ENCODE data around the gene GABRB3.

Gene GABRB3

DNA sequence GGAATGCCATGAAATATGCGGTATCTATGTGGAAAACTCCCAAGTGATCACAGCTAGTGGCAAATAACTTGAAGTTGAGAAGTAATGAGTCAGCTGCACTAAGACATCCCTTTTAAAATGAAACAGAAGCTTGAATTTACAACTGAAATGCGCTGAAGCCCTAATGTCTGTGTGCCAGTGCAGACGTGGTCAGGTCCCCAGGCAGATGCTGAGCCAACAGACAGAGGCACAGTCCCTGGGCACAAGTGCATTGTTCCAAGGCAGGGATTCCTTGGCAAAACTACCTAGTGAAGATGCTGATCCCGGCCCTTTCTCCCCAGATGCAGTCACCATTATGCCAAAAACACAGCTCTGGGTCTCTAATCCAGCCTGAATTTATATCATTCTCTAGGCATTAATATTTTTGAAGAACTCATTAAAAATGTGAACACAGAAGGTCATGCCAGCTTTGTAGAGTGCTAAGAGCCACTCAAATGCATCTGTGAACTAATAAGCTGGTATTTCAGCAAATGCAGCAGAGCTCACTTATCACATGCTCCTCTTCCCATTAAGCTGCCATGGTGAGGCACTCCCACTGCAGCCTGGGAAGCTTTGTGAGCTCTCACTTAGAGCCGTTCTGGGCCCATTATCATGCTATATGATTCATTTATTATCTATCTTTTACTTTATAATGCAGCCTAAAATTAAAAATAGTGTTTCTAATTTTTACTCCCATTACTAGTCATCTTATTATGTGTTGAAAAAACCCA is 200.1 kb downstream of the GABRB3 start:
- TF ChIP-seq TCF4 (CRISPR knock-in tag; IDR thresholded peaks at IDR 0.05; ENCODE audit: borderline replicate concordance) (no peak), ZNF565 (CRISPR knock-in tag; conservative IDR thresholded peaks at IDR 0.05; ENCODE audit: low read depth) (no peak), ZNF8 (CRISPR knock-in tag; IDR thresholded peaks at IDR 0.05) (no peak), GLIS3 (CRISPR knock-in tag; IDR thresholded peaks at IDR 0.05) (no peak), ZFP3 (CRISPR knock-in tag; IDR thresholded peaks at IDR 0.05) (no peak), ZC3H10 (CRISPR knock-in tag; IDR thresholded peaks at IDR 0.05) (no peak)
- TF ChIP-seq, protein P1, sequence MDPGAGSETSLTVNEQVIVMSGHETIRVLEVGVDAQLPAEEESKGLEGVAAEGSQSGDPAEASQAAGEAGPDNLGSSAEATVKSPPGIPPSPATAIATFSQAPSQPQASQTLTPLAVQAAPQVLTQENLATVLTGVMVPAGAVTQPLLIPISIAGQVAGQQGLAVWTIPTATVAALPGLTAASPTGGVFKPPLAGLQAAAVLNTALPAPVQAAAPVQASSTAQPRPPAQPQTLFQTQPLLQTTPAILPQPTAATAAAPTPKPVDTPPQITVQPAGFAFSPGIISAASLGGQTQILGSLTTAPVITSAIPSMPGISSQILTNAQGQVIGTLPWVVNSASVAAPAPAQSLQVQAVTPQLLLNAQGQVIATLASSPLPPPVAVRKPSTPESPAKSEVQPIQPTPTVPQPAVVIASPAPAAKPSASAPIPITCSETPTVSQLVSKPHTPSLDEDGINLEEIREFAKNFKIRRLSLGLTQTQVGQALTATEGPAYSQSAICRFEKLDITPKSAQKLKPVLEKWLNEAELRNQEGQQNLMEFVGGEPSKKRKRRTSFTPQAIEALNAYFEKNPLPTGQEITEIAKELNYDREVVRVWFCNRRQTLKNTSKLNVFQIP (CRISPR knock-in tag; IDR thresholded peaks at IDR 0.05; ENCODE audit: borderline replicate concordance, low read depth): no peak
- TF ChIP-seq, protein P2, sequence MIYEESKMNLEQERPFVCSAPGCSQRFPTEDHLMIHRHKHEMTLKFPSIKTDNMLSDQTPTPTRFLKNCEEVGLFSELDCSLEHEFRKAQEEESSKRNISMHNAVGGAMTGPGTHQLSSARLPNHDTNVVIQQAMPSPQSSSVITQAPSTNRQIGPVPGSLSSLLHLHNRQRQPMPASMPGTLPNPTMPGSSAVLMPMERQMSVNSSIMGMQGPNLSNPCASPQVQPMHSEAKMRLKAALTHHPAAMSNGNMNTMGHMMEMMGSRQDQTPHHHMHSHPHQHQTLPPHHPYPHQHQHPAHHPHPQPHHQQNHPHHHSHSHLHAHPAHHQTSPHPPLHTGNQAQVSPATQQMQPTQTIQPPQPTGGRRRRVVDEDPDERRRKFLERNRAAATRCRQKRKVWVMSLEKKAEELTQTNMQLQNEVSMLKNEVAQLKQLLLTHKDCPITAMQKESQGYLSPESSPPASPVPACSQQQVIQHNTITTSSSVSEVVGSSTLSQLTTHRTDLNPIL (CRISPR knock-in tag; IDR thresholded peaks at IDR 0.05; ENCODE audit: low read depth): no peak
- TF ChIP-seq, protein P3, sequence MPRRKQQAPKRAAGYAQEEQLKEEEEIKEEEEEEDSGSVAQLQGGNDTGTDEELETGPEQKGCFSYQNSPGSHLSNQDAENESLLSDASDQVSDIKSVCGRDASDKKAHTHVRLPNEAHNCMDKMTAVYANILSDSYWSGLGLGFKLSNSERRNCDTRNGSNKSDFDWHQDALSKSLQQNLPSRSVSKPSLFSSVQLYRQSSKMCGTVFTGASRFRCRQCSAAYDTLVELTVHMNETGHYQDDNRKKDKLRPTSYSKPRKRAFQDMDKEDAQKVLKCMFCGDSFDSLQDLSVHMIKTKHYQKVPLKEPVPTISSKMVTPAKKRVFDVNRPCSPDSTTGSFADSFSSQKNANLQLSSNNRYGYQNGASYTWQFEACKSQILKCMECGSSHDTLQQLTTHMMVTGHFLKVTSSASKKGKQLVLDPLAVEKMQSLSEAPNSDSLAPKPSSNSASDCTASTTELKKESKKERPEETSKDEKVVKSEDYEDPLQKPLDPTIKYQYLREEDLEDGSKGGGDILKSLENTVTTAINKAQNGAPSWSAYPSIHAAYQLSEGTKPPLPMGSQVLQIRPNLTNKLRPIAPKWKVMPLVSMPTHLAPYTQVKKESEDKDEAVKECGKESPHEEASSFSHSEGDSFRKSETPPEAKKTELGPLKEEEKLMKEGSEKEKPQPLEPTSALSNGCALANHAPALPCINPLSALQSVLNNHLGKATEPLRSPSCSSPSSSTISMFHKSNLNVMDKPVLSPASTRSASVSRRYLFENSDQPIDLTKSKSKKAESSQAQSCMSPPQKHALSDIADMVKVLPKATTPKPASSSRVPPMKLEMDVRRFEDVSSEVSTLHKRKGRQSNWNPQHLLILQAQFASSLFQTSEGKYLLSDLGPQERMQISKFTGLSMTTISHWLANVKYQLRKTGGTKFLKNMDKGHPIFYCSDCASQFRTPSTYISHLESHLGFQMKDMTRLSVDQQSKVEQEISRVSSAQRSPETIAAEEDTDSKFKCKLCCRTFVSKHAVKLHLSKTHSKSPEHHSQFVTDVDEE (CRISPR knock-in tag; IDR thresholded peaks at IDR 0.05): no peak
- ATAC-seq: no peak

DNA sequence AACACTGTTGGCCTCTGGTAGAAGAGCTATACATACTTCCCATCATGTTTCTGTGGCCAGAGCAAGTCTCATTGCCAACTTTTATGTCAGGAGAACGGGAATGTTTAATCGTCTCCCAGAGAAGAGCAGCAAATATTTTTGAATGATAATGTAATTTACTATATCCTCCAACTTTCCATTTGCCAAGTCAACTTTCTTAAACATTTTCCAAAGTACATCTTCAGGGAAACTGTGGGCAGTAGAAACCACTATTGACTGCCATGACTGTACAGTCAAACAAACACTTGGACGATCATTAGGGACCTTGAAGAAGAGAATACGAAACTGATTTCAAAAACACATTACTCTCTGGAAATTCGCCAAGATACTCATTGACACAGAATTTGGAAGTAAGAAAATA is 201.5 kb downstream of the GABRB3 start:
- no peak for TF ChIP-seq ARNTL (CRISPR knock-in tag; IDR thresholded peaks at IDR 0.05; ENCODE audit: borderline replicate concordance, low read depth)
- no peak for TF ChIP-seq BACH2 (CRISPR knock-in tag; IDR thresholded peaks at IDR 0.05; ENCODE audit: borderline replicate concordance)
- TF ChIP-seq ZNF8 (CRISPR knock-in tag; IDR thresholded peaks at IDR 0.05): no peak
- no peak for TF ChIP-seq RARB (CRISPR knock-in tag; IDR thresholded peaks at IDR 0.05)
- TF ChIP-seq PPARA (CRISPR knock-in tag; IDR thresholded peaks at IDR 0.05; ENCODE audit: borderline replicate concordance): no peak
- TF ChIP-seq, protein P3 (CRISPR knock-in tag; IDR thresholded peaks at IDR 0.05): no peak
- no peak for TF ChIP-seq OSR1 (CRISPR knock-in tag; IDR thresholded peaks at IDR 0.05)
- TF ChIP-seq ZC3H10 (CRISPR knock-in tag; IDR thresholded peaks at IDR 0.05): no peak
- TF ChIP-seq ZNF565 (CRISPR knock-in tag; conservative IDR thresholded peaks at IDR 0.05; ENCODE audit: low read depth): no peak
- TF ChIP-seq, protein P4, sequence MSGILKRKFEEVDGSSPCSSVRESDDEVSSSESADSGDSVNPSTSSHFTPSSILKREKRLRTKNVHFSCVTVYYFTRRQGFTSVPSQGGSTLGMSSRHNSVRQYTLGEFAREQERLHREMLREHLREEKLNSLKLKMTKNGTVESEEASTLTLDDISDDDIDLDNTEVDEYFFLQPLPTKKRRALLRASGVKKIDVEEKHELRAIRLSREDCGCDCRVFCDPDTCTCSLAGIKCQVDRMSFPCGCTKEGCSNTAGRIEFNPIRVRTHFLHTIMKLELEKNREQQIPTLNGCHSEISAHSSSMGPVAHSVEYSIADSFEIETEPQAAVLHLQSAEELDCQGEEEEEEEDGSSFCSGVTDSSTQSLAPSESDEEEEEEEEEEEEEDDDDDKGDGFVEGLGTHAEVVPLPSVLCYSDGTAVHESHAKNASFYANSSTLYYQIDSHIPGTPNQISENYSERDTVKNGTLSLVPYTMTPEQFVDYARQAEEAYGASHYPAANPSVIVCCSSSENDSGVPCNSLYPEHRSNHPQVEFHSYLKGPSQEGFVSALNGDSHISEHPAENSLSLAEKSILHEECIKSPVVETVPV (CRISPR knock-in tag; IDR thresholded peaks at IDR 0.05): no peak
- TF ChIP-seq GLIS3 (CRISPR knock-in tag; IDR thresholded peaks at IDR 0.05): no peak
- no peak for TF ChIP-seq ISL1 (CRISPR knock-in tag; IDR thresholded peaks at IDR 0.05)
- no peak for TF ChIP-seq ESRRG (CRISPR knock-in tag; IDR thresholded peaks at IDR 0.05)
- TF ChIP-seq ZFP3 (CRISPR knock-in tag; IDR thresholded peaks at IDR 0.05): no peak
- ATAC-seq: no peak

DNA sequence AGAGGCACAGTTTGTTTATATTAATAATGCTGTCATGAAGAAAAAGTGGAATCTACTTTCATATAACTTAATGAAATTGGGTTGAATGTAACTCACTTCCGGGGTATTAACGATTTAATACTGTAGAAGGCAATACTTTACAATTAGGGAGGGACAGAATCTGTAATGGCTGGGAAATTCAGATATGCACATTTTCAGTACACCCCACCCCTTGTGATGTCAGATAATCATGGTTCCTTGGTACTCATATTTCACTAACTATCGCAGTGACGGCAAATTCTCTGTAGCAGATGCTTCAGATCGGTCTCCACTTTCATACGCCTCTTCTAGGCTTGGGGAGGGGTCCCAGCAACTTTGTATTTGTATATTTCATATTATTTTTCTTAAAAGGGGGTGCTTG is 207.3 kb downstream of the GABRB3 start:
- ATAC-seq: no peak
- TF ChIP-seq TCF4 (CRISPR knock-in tag; IDR thresholded peaks at IDR 0.05; ENCODE audit: borderline replicate concordance) (no peak), ZFP3 (CRISPR knock-in tag; IDR thresholded peaks at IDR 0.05) (no peak), ARNTL (CRISPR knock-in tag; IDR thresholded peaks at IDR 0.05; ENCODE audit: borderline replicate concordance, low read depth) (no peak), CSDC2 (CRISPR knock-in tag; IDR thresholded peaks at IDR 0.05) (no peak), OSR1 (CRISPR knock-in tag; IDR thresholded peaks at IDR 0.05) (no peak), ZC3H10 (CRISPR knock-in tag; IDR thresholded peaks at IDR 0.05) (no peak), ZNF8 (CRISPR knock-in tag; IDR thresholded peaks at IDR 0.05) (no peak)
- TF ChIP-seq, protein P5, sequence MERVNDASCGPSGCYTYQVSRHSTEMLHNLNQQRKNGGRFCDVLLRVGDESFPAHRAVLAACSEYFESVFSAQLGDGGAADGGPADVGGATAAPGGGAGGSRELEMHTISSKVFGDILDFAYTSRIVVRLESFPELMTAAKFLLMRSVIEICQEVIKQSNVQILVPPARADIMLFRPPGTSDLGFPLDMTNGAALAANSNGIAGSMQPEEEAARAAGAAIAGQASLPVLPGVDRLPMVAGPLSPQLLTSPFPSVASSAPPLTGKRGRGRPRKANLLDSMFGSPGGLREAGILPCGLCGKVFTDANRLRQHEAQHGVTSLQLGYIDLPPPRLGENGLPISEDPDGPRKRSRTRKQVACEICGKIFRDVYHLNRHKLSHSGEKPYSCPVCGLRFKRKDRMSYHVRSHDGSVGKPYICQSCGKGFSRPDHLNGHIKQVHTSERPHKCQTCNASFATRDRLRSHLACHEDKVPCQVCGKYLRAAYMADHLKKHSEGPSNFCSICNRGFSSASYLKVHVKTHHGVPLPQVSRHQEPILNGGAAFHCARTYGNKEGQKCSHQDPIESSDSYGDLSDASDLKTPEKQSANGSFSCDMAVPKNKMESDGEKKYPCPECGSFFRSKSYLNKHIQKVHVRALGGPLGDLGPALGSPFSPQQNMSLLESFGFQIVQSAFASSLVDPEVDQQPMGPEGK (CRISPR knock-in tag; IDR thresholded peaks at IDR 0.05; ENCODE audit: borderline replicate concordance): no peak

Measured in SK-N-SH treated with all-trans-retinoic acid at 6 μM for 48 hours (cell line).